Testis (tissue), 3 donors: Measurements from ENCODE around the gene EFTUD2. TPM values are rescaled to one million over a fixed set of nuclear protein-coding genes. Genes with fewer than 3 reads are reported as not detected.

Experiments used
- DNase-seq: peaks from one replicate; pipeline ENCODE4 v3.0.0-alpha.2; 2019
- H3K27ac ChIP-seq, 2 donors: fragments of 200-600 bp; sonication (generic); one replicate each; pipeline ENCODE4 v1.5.1; 2019
- H3K27me3 ChIP-seq: fragments of 200-600 bp; sonication (generic); one replicate; pipeline ENCODE4 v1.5.1; 2019
- H3K36me3 ChIP-seq: fragments of 200-600 bp; sonication (generic); one replicate; pipeline ENCODE4 v1.5.1; 2017; ENCODE audit warnings: low read depth; ENCODE audit errors: missing control alignments
- H3K4me1 ChIP-seq: fragments of 200-600 bp; sonication (generic); one replicate; pipeline ENCODE4 v1.5.1; 2019
- H3K4me3 ChIP-seq, 2 donors: fragments of 200-600 bp; sonication (generic); one replicate each; pipeline ENCODE4 v1.5.1; 2017 to 2019
- H3K9me3 ChIP-seq: fragments of 200-600 bp; sonication (generic); one replicate; pipeline ENCODE4 v1.5.1; 2017
- POLR2A ChIP-seq: fragments of 450-650 bp; IDR thresholded peaks from one replicate; pipeline ENCODE4 v1.6.1; 2017; ENCODE audit warnings: antibody characterized with exemption, mild to moderate bottlenecking, moderate library complexity
- WGBS, 2 donors: methylation state at CpG; one replicate each; pipeline ENCODE4 v1.1.5; 2018; 5-methylcytosine and 5-hydroxymethylcytosine counted together
- intact Hi-C: fragments of 100-400 bp; cut with DNase I; formaldehyde crosslinking; loops from one replicate; pipeline ENCODE4 v1.15.1; 2023; ENCODE audit warnings: low total_unique reads
- polyA plus RNA-seq: library from polyadenylated mRNA; stranded (reverse); fragments of 350-450 nt; fragmentation: Illumina TruSeq; extraction: RNeasy Lipid Tissue Mini Kit (QIAGEN cat#74804); gene quantifications from one replicate; pipeline ENCODE4 v1.2.3, GENCODE V29; 2014; ENCODE audit warnings: low read depth, low replicate concordance; ENCODE audit not compliant: insufficient read depth
- total RNA-seq, 2 donors: library from RNA; depleted of rRNA; stranded (reverse); fragments of >200 nt; gene quantifications; one replicate each; pipeline ENCODE4 v1.2.3, GENCODE V29; 2016
- TF ChIP-seq, protein P1 (sequence below), 3 experiments: fragments of 450-650 bp in 2 of 3; fragments of 200-600 bp in 1 of 3; sonication (generic) in 1 of 3; IDR thresholded peaks; one replicate each; pipeline ENCODE4 v1.5.1; 2016 to 2019; ENCODE audit warnings: antibody characterized with exemption in 3 of 3, mild to moderate bottlenecking in 2 of 3, moderate library complexity in 1 of 3

The EFTUD2 gene
- total and polyA plus RNA-seq, 3 donors from 2014 or later, result 95.5 to 131 (median 124) TPM

DNA sequence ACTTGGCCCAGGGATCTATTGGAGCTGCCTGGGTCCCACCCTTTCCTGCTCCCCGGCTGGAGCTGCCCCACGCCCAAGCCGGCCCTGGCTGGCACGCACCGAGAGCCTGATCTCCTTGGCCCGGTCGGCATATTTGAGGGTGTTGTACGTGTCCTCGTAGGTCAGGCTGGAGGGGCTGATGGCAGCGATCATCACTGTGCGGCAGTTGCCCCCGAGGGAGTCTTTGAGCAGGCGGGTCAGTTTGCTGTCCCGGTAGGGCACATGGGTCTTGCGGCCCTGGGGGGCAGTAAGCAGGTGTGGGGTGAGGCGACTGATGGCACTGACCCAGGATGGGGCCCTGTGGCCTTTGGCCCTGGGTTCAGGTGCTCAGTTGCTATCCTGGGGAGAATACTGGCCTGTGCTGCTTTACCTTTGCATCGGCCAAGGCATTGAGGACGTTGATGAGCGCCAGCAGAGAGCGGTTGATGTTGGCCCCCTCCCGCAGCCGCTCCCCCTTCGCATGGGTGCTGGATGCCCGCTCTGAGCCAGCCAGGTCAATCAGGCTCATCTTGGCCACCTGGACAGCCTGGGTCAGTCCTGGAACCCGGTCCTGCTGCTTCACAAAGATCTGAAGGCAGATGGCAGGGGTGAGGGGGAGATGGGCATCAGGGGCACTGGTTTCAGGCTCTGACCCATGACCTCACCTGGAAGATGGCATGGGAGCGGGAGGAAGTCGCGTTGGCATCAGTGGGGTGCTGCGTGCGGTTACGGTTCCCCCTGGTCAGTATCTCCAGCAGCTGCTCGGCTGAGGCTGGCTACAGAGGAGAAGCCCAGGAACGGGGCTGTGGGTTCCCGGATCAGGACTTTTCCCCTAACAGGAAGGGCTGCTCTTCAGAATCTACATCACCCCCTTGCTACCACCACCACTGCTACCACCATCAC, 34.8 kb upstream of the EFTUD2 start:
- DNase-seq, result no peak
- Histone ChIP-seq H3K27ac (no peak overlapping the region), H3K4me1 (no peaks in the 10 kb centered on the region), H3K4me3 (no peak overlapping the region), H3K9me3 (no peaks in the 10 kb centered on the region), H3K36me3 (no peaks in the 10 kb centered on the region), H3K27me3 (no peaks in the 10 kb centered on the region)
- TF ChIP-seq POLR2A, result no peak
- TF ChIP-seq, protein P1, sequence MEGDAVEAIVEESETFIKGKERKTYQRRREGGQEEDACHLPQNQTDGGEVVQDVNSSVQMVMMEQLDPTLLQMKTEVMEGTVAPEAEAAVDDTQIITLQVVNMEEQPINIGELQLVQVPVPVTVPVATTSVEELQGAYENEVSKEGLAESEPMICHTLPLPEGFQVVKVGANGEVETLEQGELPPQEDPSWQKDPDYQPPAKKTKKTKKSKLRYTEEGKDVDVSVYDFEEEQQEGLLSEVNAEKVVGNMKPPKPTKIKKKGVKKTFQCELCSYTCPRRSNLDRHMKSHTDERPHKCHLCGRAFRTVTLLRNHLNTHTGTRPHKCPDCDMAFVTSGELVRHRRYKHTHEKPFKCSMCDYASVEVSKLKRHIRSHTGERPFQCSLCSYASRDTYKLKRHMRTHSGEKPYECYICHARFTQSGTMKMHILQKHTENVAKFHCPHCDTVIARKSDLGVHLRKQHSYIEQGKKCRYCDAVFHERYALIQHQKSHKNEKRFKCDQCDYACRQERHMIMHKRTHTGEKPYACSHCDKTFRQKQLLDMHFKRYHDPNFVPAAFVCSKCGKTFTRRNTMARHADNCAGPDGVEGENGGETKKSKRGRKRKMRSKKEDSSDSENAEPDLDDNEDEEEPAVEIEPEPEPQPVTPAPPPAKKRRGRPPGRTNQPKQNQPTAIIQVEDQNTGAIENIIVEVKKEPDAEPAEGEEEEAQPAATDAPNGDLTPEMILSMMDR (IDR thresholded peaks at IDR 0.05), result no peak
- intact Hi-C loops, result no loop called here
- WGBS, 2 donors, result 91 to 97% methylated on average over 12 to 34 of the region's 34 CpGs

DNA sequence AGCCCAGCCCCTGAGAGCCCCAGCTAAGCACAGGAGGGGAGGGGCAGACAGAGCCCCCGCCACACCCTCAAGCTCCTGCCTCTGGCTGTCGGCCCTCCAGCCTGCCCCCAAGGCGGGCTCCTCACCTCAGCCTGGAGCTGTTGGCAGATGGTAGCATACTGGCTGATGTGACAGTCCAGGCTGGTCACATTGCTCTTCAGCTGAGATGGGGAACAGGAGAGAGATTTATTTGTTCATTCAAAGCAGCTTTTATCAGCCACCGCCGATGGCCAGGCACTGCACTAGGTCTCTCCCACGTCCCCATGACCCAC, 33.5 kb upstream of the EFTUD2 start:
- H3K9me3 ChIP-seq, result no peaks in the 10 kb centered on the region
- intact Hi-C loops, result no loop called here
- H3K27me3 ChIP-seq, result no peaks in the 10 kb centered on the region
- no peak overlapping the region for H3K27ac ChIP-seq
- no peak for TF ChIP-seq POLR2A
- TF ChIP-seq, protein P1 (IDR thresholded peaks at IDR 0.05), result no peak
- H3K4me3 ChIP-seq, result no peak overlapping the region
- no peaks in the 10 kb centered on the region for H3K36me3 ChIP-seq
- no peak for DNase-seq
- WGBS, 2 donors, result 73 to 74% methylated on average over 2 to 6 of the region's 6 CpGs
- H3K4me1 ChIP-seq, result no peaks in the 10 kb centered on the region

DNA sequence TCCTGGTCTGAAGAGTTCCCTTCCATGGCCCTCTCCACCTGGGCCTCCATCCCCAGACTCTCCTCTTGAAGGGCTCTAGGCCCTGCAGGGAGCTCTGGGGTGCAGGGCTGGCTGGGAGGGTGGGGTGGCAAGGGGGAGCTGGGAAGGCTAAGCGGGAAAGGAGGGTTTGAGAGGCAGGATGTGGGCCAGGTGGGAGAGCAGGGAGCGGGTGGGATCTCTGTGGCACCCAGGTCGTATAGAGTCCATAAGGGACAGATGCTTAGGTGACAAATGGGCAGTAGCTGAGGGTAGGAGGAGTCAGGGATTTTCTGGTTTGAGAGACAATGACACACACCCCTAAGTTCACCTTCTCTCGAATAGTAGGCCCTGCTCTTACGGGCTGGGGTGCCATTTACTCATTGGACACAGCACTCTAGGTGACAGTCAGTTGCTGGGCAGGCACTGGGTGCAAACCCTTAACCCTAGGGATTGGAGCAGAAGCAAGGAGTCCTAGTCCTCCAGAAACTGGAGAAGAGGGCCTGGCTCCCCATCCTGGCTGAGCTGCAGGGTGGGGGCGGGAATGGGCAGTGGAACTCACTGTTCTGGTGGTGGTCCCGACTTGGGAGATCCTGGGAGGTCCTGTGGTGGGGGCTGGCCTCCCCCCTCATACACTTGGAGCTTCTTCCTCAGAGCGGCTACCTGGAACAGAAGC, 33.0 kb upstream of the EFTUD2 start:
- H3K27ac ChIP-seq, result no peak overlapping the region
- H3K36me3 ChIP-seq, result no peaks in the 10 kb centered on the region
- no peaks in the 10 kb centered on the region for H3K27me3 ChIP-seq
- TF ChIP-seq POLR2A, result no peak
- TF ChIP-seq, protein P1 (IDR thresholded peaks at IDR 0.05), result no peak
- DNase-seq, result no peak
- H3K4me3 ChIP-seq, result no peak overlapping the region
- 87 to 89% methylated on average over 7 to 8 of the region's 8 CpGs for WGBS, 2 donors
- H3K4me1 ChIP-seq, result no peaks in the 10 kb centered on the region
- intact Hi-C loops, result no loop called here
- no peaks in the 10 kb centered on the region for H3K9me3 ChIP-seq

DNA sequence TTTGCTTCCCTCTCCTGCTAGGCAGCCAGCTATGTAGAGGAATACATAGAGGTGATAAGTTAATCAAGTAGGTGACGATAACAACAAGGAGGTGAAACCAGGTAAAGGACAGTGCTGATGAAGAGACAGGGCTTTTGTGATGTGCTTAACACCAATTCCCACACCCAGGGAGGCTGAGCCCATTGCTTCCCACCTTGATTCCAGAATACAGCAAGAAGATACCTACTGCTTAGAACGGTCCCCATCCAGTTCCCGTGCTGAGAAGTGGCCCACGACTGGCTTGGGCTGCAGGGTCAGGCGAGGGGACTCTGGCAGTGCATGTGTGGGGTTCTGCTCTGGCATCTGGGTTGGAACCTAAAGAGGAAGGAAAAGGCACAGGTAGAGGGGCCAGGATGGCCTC, 32.1 kb upstream of the EFTUD2 start:
- no peaks in the 10 kb centered on the region for H3K27me3 ChIP-seq
- no peaks in the 10 kb centered on the region for H3K4me1 ChIP-seq
- H3K9me3 ChIP-seq, result no peaks in the 10 kb centered on the region
- H3K27ac ChIP-seq, result no peak overlapping the region
- DNase-seq, result no peak
- WGBS, 2 donors, result 96 to 98% methylated on average over 4 to 5 of the region's 5 CpGs
- no peaks in the 10 kb centered on the region for H3K36me3 ChIP-seq
- TF ChIP-seq, protein P1 (IDR thresholded peaks at IDR 0.05), result no peak
- no peak for TF ChIP-seq POLR2A
- intact Hi-C loops, result no loop called here
- H3K4me3 ChIP-seq, result no peak overlapping the region
